GM12872 (cell line): ENCODE data around the gene BRIP1.

Experiments
- CTCF ChIP-seq: IDR thresholded peaks from 3 replicates; pipeline ENCODE4 v1.5.1; 2011; ENCODE audit warnings: low read depth, mild to moderate bottlenecking, low read length, moderate library complexity; ENCODE audit not compliant: insufficient read depth

BRIP1 gene

GRCh38 chr17:61699694-61700093 lies 163.6 kb downstream of the BRIP1 start:
- TF ChIP-seq CTCF, result no peak

DNA sequence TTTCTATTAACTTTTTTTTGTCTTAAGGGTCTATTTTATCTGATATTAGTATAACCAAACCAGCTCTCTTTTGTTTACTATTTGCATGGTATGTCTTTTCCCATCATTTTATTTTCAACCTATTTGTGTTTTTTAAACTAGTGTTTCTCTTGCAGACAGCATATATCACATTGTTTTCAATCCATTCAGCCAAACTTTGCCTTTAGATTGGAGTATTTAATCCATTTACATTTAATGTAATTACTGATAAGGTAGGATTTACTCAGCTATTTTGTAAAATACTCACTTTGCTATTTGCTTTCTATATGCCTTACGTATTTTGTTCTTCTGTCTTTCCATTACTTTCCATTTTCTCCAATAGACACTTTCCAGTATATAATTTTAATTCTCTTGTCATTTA lies 164.3 kb downstream of the BRIP1 start:
- TF ChIP-seq CTCF, result no peak

GRCh38 chr17:61698244-61698643 lies 165.1 kb downstream of the BRIP1 start:
- TF ChIP-seq CTCF, result no peak

DNA sequence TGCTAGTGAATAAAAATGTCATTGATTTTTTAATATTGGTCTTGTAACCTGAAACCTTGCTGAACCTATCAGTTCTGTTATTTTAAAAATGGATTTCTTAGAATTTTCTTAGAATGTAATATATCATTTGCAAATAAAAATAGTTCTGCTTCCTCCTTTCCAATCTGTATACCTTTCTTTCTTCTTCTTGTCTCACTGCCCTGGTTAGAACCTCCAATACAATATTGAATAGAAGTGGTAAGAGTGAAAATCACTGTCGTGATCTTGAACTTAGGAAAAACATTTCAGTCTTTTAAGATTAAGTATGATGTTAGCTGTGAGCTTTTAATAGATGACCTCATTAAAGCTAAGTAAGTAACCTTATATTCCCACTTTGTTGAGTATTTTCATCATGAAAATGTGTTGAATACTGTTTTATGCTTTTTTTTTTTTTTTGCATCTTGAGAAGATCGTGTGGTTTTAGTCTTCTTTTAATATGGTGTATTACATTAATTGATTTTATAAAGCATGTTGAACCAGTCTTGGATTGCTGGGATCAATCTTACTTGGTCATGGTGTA lies 167.5 kb downstream of the BRIP1 start:
- no peak for TF ChIP-seq CTCF

DNA sequence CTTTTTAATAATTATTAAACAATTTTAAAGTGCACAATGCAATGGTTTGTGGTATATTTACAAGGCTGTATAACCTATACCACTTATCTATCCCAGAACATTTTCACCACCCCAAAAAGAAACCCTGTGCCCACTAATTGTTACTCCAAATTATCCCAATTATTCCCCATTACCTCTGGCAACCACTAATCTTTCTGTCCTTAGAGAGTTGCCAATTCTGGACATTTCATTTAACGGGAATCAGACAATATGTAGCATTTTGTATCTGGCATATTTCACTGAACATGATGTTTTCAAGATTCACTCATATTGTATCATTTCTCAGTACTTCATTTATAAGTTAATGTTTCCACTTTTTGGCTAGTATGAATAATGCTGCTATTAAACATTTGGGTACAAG lies 169.2 kb downstream of the BRIP1 start:
- no peak for TF ChIP-seq CTCF

GRCh38 chr17:61689610-61690180 lies 173.6 kb downstream of the BRIP1 start:
- TF ChIP-seq CTCF, result no peak

- no peak for TF ChIP-seq CTCF
These were observed 175.6 kb downstream of the BRIP1 start for GRCh38 chr17:61687769-61688168.
